ENCODE measurements around the gene STBD1.

GRCh38 chr4:76311896-76312331 lies 5.4 kb downstream of the STBD1 start:
- no peak for TF ChIP-seq CTCF (IDR thresholded peaks at IDR 0.05)
- TF ChIP-seq REST (IDR thresholded peaks at IDR 0.05; ENCODE audit: insufficient read depth in 1 of 2, low read depth in 2 of 2, low read length in 1 of 2), result no peak

Measured in Panc1 (cell line).